Caki2 (cell line): ENCODE measurements around the gene SLC43A1. TPM values are rescaled to one million over a fixed set of nuclear protein-coding genes. Genes with fewer than 3 reads are reported as not detected.
A peak's percentile ranks its signal among the peaks of the same experiment; 100 is the strongest.

ENCODE experiments used
- DNase-seq: peaks from one replicate; pipeline ENCODE4 v3.0.0-alpha.2; 2015; ENCODE audit warnings: low read depth
- in situ Hi-C: cut with HindIII; loops from 2 replicates; pipeline ENCODE4 v1.10.0; 2016; ENCODE audit warnings: low sequenced_read_pairs, low pct_unique_long_range_greater_than_20kb, mixed read lengths
- total RNA-seq: library from RNA; depleted of rRNA; stranded (reverse); fragments of >200 nt; shearing (Covaris generic); gene quantifications from 2 replicates; pipeline ENCODE4 v1.2.3, GENCODE V29; 2014; ENCODE audit warnings: low replicate concordance

Gene SLC43A1
- total RNA-seq, 1 experiment from 2014 or later, result not detected

- no peak for DNase-seq
- in situ Hi-C loops, result no loop called here
These were observed 13.5 kb downstream of the SLC43A1 start for GRCh38 chr11:57501953-57502352.

- no peak for DNase-seq
- in situ Hi-C loops, result no loop called here
These were observed 14.6 kb downstream of the SLC43A1 start for GRCh38 chr11:57500926-57501325.

GRCh38 chr11:57500515-57500914 lies 15.0 kb downstream of the SLC43A1 start:
- in situ Hi-C loops, result no loop called here
- DNase-seq, result no peak

GRCh38 chr11:57499983-57500461 lies 15.5 kb downstream of the SLC43A1 start:
- in situ Hi-C loops, result no loop called here

GRCh38 chr11:57499413-57499982 lies 16.0 kb downstream of the SLC43A1 start:
- peak; percentile 78 for DNase-seq
- in situ Hi-C loops, result no loop called here

More at GRCh38 chr11:57499983-57500461, 15.5 kb downstream of the SLC43A1 start:
- no peak for DNase-seq

- in situ Hi-C loops, result no loop called here
These were observed 17.0 kb downstream of the SLC43A1 start for GRCh38 chr11:57498540-57498939.

GRCh38 chr11:57497303-57498247 lies 17.9 kb downstream of the SLC43A1 start:
- DNase-seq, result no peak
- in situ Hi-C loops, result no loop called here

More at GRCh38 chr11:57498540-57498939, 17.0 kb downstream of the SLC43A1 start:
- DNase-seq, result no peak

GRCh38 chr11:57496109-57496820 lies 19.2 kb downstream of the SLC43A1 start:
- in situ Hi-C loops, result no loop called here

GRCh38 chr11:57493507-57494503 lies 21.7 kb downstream of the SLC43A1 start:
- in situ Hi-C loops, result no loop called here

More at GRCh38 chr11:57496109-57496820, 19.2 kb downstream of the SLC43A1 start:
- no peak for DNase-seq

GRCh38 chr11:57491371-57492061 lies 24.0 kb downstream of the SLC43A1 start:
- no peak for DNase-seq

More at GRCh38 chr11:57493507-57494503, 21.7 kb downstream of the SLC43A1 start:
- peak; percentile 38 for DNase-seq

GRCh38 chr11:57490456-57491248 lies 24.9 kb downstream of the SLC43A1 start:
- in situ Hi-C loops, result no loop called here
- DNase-seq, result no peak

More at GRCh38 chr11:57491371-57492061, 24.0 kb downstream of the SLC43A1 start:
- in situ Hi-C loops, result no loop called here

- in situ Hi-C loops, result no loop called here
- no peak for DNase-seq
These were observed 27.4 kb downstream of the SLC43A1 start for GRCh38 chr11:57487920-57488659.

- DNase-seq, result no peak
- in situ Hi-C loops, result no loop called here
These were observed 28.3 kb downstream of the SLC43A1 start for GRCh38 chr11:57487021-57487778.

GRCh38 chr11:57485217-57485990 lies 30.1 kb downstream of the SLC43A1 start:
- no peak for DNase-seq
- in situ Hi-C loops, result no loop called here
